ENCODE results near the gene VEGFA. TPM values are rescaled to one million over a fixed set of nuclear protein-coding genes. Genes with fewer than 3 reads are reported as not detected.
A peak's percentile ranks its signal among the peaks of the same experiment; 100 is the strongest.

The VEGFA gene
- total RNA-seq, 1 donor from 2014 or later = 31.2 TPM

GRCh38 chr6:43743682-43744381, 26.2 kb upstream of the VEGFA start:
- Mint-ChIP-seq H3K4me1 (peaks cover 44% of the 10 kb centered on the region), H3K27me3 (ENCODE audit: low read depth) (no peaks in the 10 kb centered on the region), H3K4me3 (no peak overlapping the region), H3K9me3 (no peaks in the 10 kb centered on the region), H3K27ac (ENCODE audit: unreplicated experiment) (peak overlapping the region; percentile 35), H3K36me3 (ENCODE audit: low read depth) (no peaks in the 10 kb centered on the region)
- DNase-seq (ENCODE audit: low read depth, low spot score) = no peak
- no peak for TF ChIP-seq CTCF (conservative IDR thresholded peaks at IDR 0.05)

GRCh38 chr6:43744491-43744890, 25.5 kb upstream of the VEGFA start:
- H3K36me3 Mint-ChIP-seq (ENCODE audit: low read depth) = no peaks in the 10 kb centered on the region
- H3K4me3 Mint-ChIP-seq = no peak overlapping the region
- peaks cover 44% of the 10 kb centered on the region for H3K4me1 Mint-ChIP-seq
- no peaks in the 10 kb centered on the region for H3K27me3 Mint-ChIP-seq (ENCODE audit: low read depth)
- no peaks in the 10 kb centered on the region for H3K9me3 Mint-ChIP-seq
- no peak for DNase-seq (ENCODE audit: low read depth, low spot score)
- no peak for TF ChIP-seq CTCF (conservative IDR thresholded peaks at IDR 0.05)
- H3K27ac Mint-ChIP-seq (ENCODE audit: unreplicated experiment) = peak overlapping the region; percentile 60

- peaks cover 44% of the 10 kb centered on the region for H3K4me1 Mint-ChIP-seq
Measured at GRCh38 chr6:43744931-43745727, 24.9 kb upstream of the VEGFA start.

GRCh38 chr6:43746071-43746470, 23.9 kb upstream of the VEGFA start:
- Mint-ChIP-seq H3K36me3 (ENCODE audit: low read depth) (no peaks in the 10 kb centered on the region), H3K9me3 (no peaks in the 10 kb centered on the region), H3K4me1 (peaks cover 44% of the 10 kb centered on the region), H3K27me3 (ENCODE audit: low read depth) (no peaks in the 10 kb centered on the region), H3K4me3 (no peak overlapping the region), H3K27ac (ENCODE audit: unreplicated experiment) (peak overlapping the region; percentile 89)
- no peak for TF ChIP-seq CTCF (conservative IDR thresholded peaks at IDR 0.05)
- no peak for DNase-seq (ENCODE audit: low read depth, low spot score)

More at GRCh38 chr6:43744931-43745727, 24.9 kb upstream of the VEGFA start:
- Mint-ChIP-seq H3K36me3 (ENCODE audit: low read depth) (no peaks in the 10 kb centered on the region), H3K27ac (ENCODE audit: unreplicated experiment) (peak overlapping the region; percentile 60), H3K27me3 (ENCODE audit: low read depth) (no peaks in the 10 kb centered on the region), H3K9me3 (no peaks in the 10 kb centered on the region), H3K4me3 (no peak overlapping the region)
- TF ChIP-seq CTCF (conservative IDR thresholded peaks at IDR 0.05) = no peak
- no peak for DNase-seq (ENCODE audit: low read depth, low spot score)

GRCh38 chr6:43746613-43747102, 23.4 kb upstream of the VEGFA start:
- Mint-ChIP-seq H3K27me3 (ENCODE audit: low read depth) (no peaks in the 10 kb centered on the region), H3K9me3 (no peaks in the 10 kb centered on the region), H3K36me3 (ENCODE audit: low read depth) (no peaks in the 10 kb centered on the region), H3K4me1 (peaks cover 41% of the 10 kb centered on the region), H3K27ac (ENCODE audit: unreplicated experiment) (peak overlapping the region; percentile 89), H3K4me3 (no peak overlapping the region)
- DNase-seq (ENCODE audit: low read depth, low spot score) = no peak
- no peak for TF ChIP-seq CTCF (conservative IDR thresholded peaks at IDR 0.05)
